ENCODE measurements around the gene VMAC. TPM values are rescaled to one million over a fixed set of nuclear protein-coding genes. Genes with fewer than 3 reads are reported as not detected.

Gene VMAC
- total and polyA plus RNA-seq, 2 of the 8 experiments (the other 6 are each of a cell fraction or from before 2014, with no cell fraction given): 1.3 to 2.2 TPM

GRCh38 chr19:5914946-5915781 lies 10.5 kb downstream of the VMAC start:
- Histone ChIP-seq H4K20me1 (replicated peaks in 1 of 2; ENCODE audit: control insufficient read depth in 1 of 2, insufficient read depth in 2 of 2, low read length in 2 of 2) (peaks cover 3 to 6% of the 10 kb centered on the region in 2 experiments), H2AK5ac (ENCODE audit: low read depth, low read length) (no peak overlapping the region), H3K36me3 (ENCODE audit: control insufficient read depth in 2 of 4, insufficient read depth in 4 of 4, low read length in 3 of 4) (peaks cover 3 to 27% (median 16%) of the 10 kb centered on the region in 4 experiments; a peak in 7 of 8 replicates), H3K27ac (ENCODE audit: low read depth, low read length) (no peak overlapping the region), H3K9me3 (ENCODE audit: insufficient read depth in 2 of 2, low read depth in 1 of 2, low read length in 1 of 2) (no peaks in the 10 kb centered on the region), H2BK15ac (ENCODE audit: low read length) (no peak overlapping the region), H2BK12ac (ENCODE audit: low read depth, low read length) (no peak overlapping the region), H3K9ac (replicated peaks in 1 of 4; ENCODE audit: extremely low read depth in 1 of 4, low read depth in 3 of 4, low read length in 3 of 4) (no peak overlapping the region), H3K23ac (ENCODE audit: insufficient read length) (no peak overlapping the region), H4K5ac (ENCODE audit: insufficient read length, low read depth, low read length) (no peak overlapping the region), H3K18ac (ENCODE audit: extremely low read depth, low read length) (no peak overlapping the region), H3K4me3 (ENCODE audit: extremely low read depth in 1 of 4, insufficient read depth in 2 of 4, low read depth in 3 of 4, low read length in 4 of 4) (no peak overlapping the region), H2BK120ac (replicated peaks; ENCODE audit: low read depth, low read length) (no peak overlapping the region), H3K27me3 (replicated peaks in 1 of 4; ENCODE audit: control insufficient read depth in 3 of 4, extremely low read depth in 1 of 4, insufficient read depth in 3 of 4, low read length in 3 of 4) (no peaks in the 10 kb centered on the region), H4K8ac (ENCODE audit: extremely low read depth, insufficient read depth, low read length) (no peak overlapping the region), H3K4me1 (replicated peaks in 1 of 4; ENCODE audit: control insufficient read depth in 3 of 4, insufficient read depth in 4 of 4, low read length in 3 of 4) (no peaks in the 10 kb centered on the region), H3K79me2 (ENCODE audit: control insufficient read depth in 1 of 2, insufficient read depth in 2 of 2, low read length in 2 of 2) (no peaks in the 10 kb centered on the region), H3K56ac (replicated peaks; ENCODE audit: insufficient read length, low read depth, low read length) (no peak overlapping the region), H2BK20ac (ENCODE audit: low read length) (no peak overlapping the region), H3K79me1 (ENCODE audit: low read depth, low read length) (no peaks in the 10 kb centered on the region), H3K4ac (replicated peaks; ENCODE audit: insufficient read length, low read depth, low read length) (no peak overlapping the region), H4K91ac (replicated peaks; ENCODE audit: insufficient read length, low read length) (no peak overlapping the region), H3K14ac (ENCODE audit: insufficient read length) (no peak overlapping the region), H3K4me2 (ENCODE audit: insufficient read depth in 1 of 2, low read depth in 2 of 2, low read length in 2 of 2) (no peak overlapping the region), H3K23me2 (ENCODE audit: low read depth, low read length) (no peaks in the 10 kb centered on the region), H2AFZ (ENCODE audit: low read length) (no peak overlapping the region), H2BK5ac (ENCODE audit: low read depth, low read length) (no peak overlapping the region)
- WGBS, 2 experiments (ENCODE audit: extremely low coverage in 1 of 2, insufficient coverage in 1 of 2, insufficient read length in 1 of 2, insufficient replicate concordance in 2 of 2, low coverage in 1 of 2, low lambda C conversion rate in 2 of 2, missing lambda C conversion rate in 1 of 2): 88% methylated on average over 22 of the region's 42 CpGs; no CpG with 5 or more reads in 1 of the 2 experiments
- CTCF ChIA-PET (ENCODE audit: partially characterized antibody): interaction anchor here (0.7 kb wide), 3 partner anchors 14 to 120 kb away, joined by 3 to 4 read pairs (median 3); no protein-coding TSS in a partner anchor
- FAIRE-seq: no peak
- POLR2A ChIA-PET (ENCODE audit: partially characterized antibody): interaction anchor here (0.6 kb wide), 1 partner anchor 20 kb away, joined by 3 read pairs; no protein-coding TSS in a partner anchor
- DNase-seq (ENCODE audit: low read depth in 1 of 2, low spot score in 2 of 2): no peak
- TF ChIP-seq MAFK (IDR thresholded peaks at IDR 0.05; ENCODE audit: low read depth, low read length) (no peak), KDM4A (IDR thresholded peaks at IDR 0.05; ENCODE audit: low read depth, low read length, severe bottlenecking) (no peak), YY1 (IDR thresholded peaks at IDR 0.05; ENCODE audit: low read depth, low read length) (no peak), TAF1 (IDR thresholded peaks at IDR 0.05; ENCODE audit: low read depth, low read length) (no peak), SIX5 (IDR thresholded peaks at IDR 0.05; ENCODE audit: low read depth, low read length) (no peak), RBBP5 (IDR thresholded peaks at IDR 0.05; ENCODE audit: borderline replicate concordance, low read depth, low read length) (no peak), TAF7 (optimal IDR thresholded peaks at IDR 0.05; ENCODE audit: borderline replicate concordance, low read depth, low read length) (no peak), KDM1A (IDR thresholded peaks at IDR 0.05; ENCODE audit: borderline replicate concordance, low read length) (no peak), USF2 (IDR thresholded peaks at IDR 0.05; ENCODE audit: low read length) (no peak), SP2 (IDR thresholded peaks at IDR 0.05; ENCODE audit: low read length) (no peak), SAP30 (IDR thresholded peaks at IDR 0.05; ENCODE audit: insufficient read depth, insufficient replicate concordance, low read length) (no peak)
